ENCODE results near the gene GSK3B. TPM values are rescaled to one million over a fixed set of nuclear protein-coding genes. Genes with fewer than 3 reads are reported as not detected.

The GSK3B gene
- total and polyA plus RNA-seq, 4 donors, result 11.0 to 64.9 (median 30.6) TPM

DNA sequence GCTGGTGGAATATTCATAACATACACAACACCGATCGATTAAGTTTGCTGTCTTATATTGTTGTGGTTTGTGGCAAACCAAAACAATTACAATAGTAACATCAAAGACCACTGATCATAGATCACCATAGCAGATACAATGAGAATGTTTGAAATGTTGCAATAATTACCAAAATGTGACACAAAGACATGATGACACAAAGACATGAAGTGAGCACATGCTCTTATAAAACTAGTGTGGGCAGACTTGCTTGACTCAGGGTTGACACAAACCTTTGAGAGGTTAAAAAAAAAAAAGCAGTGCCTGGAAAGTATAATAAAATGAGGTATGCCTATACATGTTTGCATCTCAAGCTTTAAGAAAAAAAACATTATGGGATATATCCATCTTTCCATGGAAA lies 182.0 kb downstream of the GSK3B start:
- ATAC-seq (ENCODE audit: insufficient read depth, low FRiP score), result no peak
- WGBS, 2 donors, result 63 to 75% methylated on average over 2 of the region's 2 CpGs

GRCh38 chr3:119911748-119912147 lies 182.5 kb downstream of the GSK3B start:
- DNase-seq (no peak), ATAC-seq (ENCODE audit: insufficient read depth, low FRiP score) (no peak)
- Histone ChIP-seq H3K27ac (ENCODE audit: low read depth in 1 of 2, low read length in 1 of 2) (no peak overlapping the region), H3K4me1 (ENCODE audit: control insufficient read depth in 5 of 5, insufficient read depth in 5 of 5, low read length in 5 of 5) (peaks cover 0 to 14% (median 0%) of the 10 kb centered on the region in 5 donors), H3K36me3 (ENCODE audit: control insufficient read depth in 4 of 4, insufficient read depth in 4 of 4, low read length in 4 of 4) (peaks cover 2 to 16% (median 9%) of the 10 kb centered on the region in 4 donors), H3K4me3 (no peak overlapping the region), H3K9ac (ENCODE audit: insufficient read depth in 1 of 2, low read length in 2 of 2) (no peak overlapping the region), H3K9me3 (ENCODE audit: control insufficient read depth in 4 of 4, insufficient read depth in 3 of 4, low read length in 3 of 4) (no peaks in the 10 kb centered on the region), H3K27me3 (ENCODE audit: control insufficient read depth in 3 of 3, insufficient read depth in 3 of 3, low read length in 2 of 3) (no peaks in the 10 kb centered on the region)
- WGBS, 2 donors, result 60 to 87% methylated on average over 1 of the region's 1 CpG
- TF ChIP-seq, protein P1, sequence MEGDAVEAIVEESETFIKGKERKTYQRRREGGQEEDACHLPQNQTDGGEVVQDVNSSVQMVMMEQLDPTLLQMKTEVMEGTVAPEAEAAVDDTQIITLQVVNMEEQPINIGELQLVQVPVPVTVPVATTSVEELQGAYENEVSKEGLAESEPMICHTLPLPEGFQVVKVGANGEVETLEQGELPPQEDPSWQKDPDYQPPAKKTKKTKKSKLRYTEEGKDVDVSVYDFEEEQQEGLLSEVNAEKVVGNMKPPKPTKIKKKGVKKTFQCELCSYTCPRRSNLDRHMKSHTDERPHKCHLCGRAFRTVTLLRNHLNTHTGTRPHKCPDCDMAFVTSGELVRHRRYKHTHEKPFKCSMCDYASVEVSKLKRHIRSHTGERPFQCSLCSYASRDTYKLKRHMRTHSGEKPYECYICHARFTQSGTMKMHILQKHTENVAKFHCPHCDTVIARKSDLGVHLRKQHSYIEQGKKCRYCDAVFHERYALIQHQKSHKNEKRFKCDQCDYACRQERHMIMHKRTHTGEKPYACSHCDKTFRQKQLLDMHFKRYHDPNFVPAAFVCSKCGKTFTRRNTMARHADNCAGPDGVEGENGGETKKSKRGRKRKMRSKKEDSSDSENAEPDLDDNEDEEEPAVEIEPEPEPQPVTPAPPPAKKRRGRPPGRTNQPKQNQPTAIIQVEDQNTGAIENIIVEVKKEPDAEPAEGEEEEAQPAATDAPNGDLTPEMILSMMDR (IDR thresholded peaks at IDR 0.05; ENCODE audit: control extremely low read depth, extremely low read depth), result no peak

More for the DNA sequence above, 182.0 kb downstream of the GSK3B start:
- Histone ChIP-seq H3K4me1 (ENCODE audit: control insufficient read depth in 5 of 5, insufficient read depth in 5 of 5, low read length in 5 of 5) (peaks cover 0 to 14% (median 0%) of the 10 kb centered on the region in 5 donors), H3K27me3 (ENCODE audit: control insufficient read depth in 3 of 3, insufficient read depth in 3 of 3, low read length in 2 of 3) (no peaks in the 10 kb centered on the region), H3K9me3 (ENCODE audit: control insufficient read depth in 4 of 4, insufficient read depth in 3 of 4, low read length in 3 of 4) (no peaks in the 10 kb centered on the region), H3K27ac (ENCODE audit: low read depth in 1 of 2, low read length in 1 of 2) (no peak overlapping the region), H3K36me3 (ENCODE audit: control insufficient read depth in 4 of 4, insufficient read depth in 4 of 4, low read length in 4 of 4) (peaks cover 2 to 16% (median 9%) of the 10 kb centered on the region in 4 donors), H3K9ac (ENCODE audit: insufficient read depth in 1 of 2, low read length in 2 of 2) (no peak overlapping the region), H3K4me3 (no peak overlapping the region)
- no peak for DNase-seq
- TF ChIP-seq, protein P1 (IDR thresholded peaks at IDR 0.05; ENCODE audit: control extremely low read depth, extremely low read depth), result no peak

DNA sequence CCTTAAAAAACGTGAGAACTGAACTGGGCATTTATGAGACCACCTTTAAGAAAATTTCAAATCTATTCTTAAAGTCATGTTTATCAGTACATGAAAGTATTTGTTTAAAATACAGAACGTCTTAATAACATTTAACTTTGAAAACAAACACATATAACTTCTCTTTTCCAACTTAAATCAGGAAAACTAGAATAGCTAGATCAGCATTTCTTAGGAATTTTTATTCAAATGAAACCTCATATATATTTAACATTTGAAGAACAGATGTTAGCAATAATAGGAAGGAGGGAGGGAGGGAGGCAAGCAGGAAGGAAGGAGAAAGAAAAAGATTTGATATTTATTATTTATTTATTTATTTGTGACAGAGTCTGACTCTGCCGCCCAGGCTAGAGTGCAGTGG lies 192.2 kb downstream of the GSK3B start:
- TF ChIP-seq, protein P1 (IDR thresholded peaks at IDR 0.05; ENCODE audit: control extremely low read depth, extremely low read depth), result no peak
- ATAC-seq (ENCODE audit: insufficient read depth, low FRiP score) (no peak), DNase-seq (no peak)
- Histone ChIP-seq H3K9ac (ENCODE audit: insufficient read depth in 1 of 2, low read length in 2 of 2) (no peak overlapping the region), H3K4me1 (ENCODE audit: control insufficient read depth in 5 of 5, insufficient read depth in 5 of 5, low read length in 5 of 5) (no peaks in the 10 kb centered on the region), H3K27ac (ENCODE audit: low read depth in 1 of 2, low read length in 1 of 2) (no peak overlapping the region), H3K27me3 (ENCODE audit: control insufficient read depth in 3 of 3, insufficient read depth in 3 of 3, low read length in 2 of 3) (no peaks in the 10 kb centered on the region), H3K9me3 (ENCODE audit: control insufficient read depth in 4 of 4, insufficient read depth in 3 of 4, low read length in 3 of 4) (no peaks in the 10 kb centered on the region), H3K36me3 (ENCODE audit: control insufficient read depth in 4 of 4, insufficient read depth in 4 of 4, low read length in 4 of 4) (peaks cover 0 to 20% (median 8%) of the 10 kb centered on the region in 4 donors), H3K4me3 (no peak overlapping the region)
- WGBS, 2 donors, result 82 to 86% methylated on average over 3 of the region's 3 CpGs

DNA sequence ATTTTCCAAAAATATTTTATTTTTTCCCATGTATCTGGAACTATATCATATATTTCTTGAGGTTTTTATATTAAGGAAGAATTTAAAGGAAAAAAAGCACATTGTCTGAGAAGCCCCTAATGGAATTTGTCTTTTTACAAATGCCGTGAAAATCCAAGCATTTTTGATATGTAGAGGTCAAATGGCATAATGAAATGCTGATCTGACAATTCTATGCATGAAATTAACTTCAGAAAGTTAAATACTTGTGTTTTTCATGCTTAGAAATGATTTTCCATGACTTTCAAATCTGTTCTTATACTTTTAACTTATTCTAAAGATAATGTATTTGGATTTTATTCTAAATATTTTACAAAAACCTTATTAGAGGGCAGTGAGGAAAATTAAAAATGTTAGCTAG lies 193.1 kb downstream of the GSK3B start:
- Histone ChIP-seq H3K27me3 (ENCODE audit: control insufficient read depth in 3 of 3, insufficient read depth in 3 of 3, low read length in 2 of 3) (no peaks in the 10 kb centered on the region), H3K9me3 (ENCODE audit: control insufficient read depth in 4 of 4, insufficient read depth in 3 of 4, low read length in 3 of 4) (no peaks in the 10 kb centered on the region), H3K4me3 (no peak overlapping the region), H3K36me3 (ENCODE audit: control insufficient read depth in 4 of 4, insufficient read depth in 4 of 4, low read length in 4 of 4) (peaks cover 0 to 20% (median 8%) of the 10 kb centered on the region in 4 donors), H3K27ac (ENCODE audit: low read depth in 1 of 2, low read length in 1 of 2) (no peak overlapping the region), H3K9ac (ENCODE audit: insufficient read depth in 1 of 2, low read length in 2 of 2) (no peak overlapping the region), H3K4me1 (ENCODE audit: control insufficient read depth in 5 of 5, insufficient read depth in 5 of 5, low read length in 5 of 5) (peaks cover 0 to 4% (median 0%) of the 10 kb centered on the region in 5 donors)
- DNase-seq (no peak), ATAC-seq (ENCODE audit: insufficient read depth, low FRiP score) (no peak)
- 85 to 86% methylated on average over 1 of the region's 1 CpG for WGBS, 2 donors
- TF ChIP-seq, protein P1 (IDR thresholded peaks at IDR 0.05; ENCODE audit: control extremely low read depth, extremely low read depth), result no peak
